ENCODE measurements around the gene NFATC1. TPM values are rescaled to one million over a fixed set of nuclear protein-coding genes. Genes with fewer than 3 reads are reported as not detected.

NFATC1 gene
- total RNA-seq, 1 donor from 2014 or later, result 64.1 TPM

DNA sequence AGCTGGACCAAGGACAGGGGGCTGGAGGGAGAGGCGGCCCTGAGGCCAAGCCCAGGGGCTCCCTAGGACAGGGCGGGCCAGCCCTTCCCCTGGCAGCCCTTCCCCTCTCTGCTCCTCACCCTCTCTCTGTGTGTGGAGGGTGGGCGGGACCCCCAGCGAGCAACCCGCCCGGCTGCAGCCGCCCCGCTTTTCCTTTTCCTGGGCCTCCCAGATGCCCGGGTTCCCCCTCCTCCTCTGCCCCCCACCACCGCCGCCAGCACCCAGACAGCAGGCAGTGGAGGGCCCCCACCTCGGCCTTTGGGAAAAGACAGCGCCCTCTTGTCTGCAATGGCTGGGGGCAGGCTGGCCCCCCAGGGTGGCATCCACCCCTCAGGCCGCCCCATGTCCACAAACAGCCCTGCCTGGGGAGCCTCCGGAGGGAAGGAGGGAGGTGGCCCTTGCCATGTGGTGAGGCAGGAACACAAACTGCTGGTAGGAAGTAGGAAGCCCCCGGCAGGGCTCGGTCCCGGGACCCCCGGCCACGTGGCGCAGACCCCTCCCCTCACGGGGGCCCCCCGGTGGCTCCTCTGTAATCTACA lies 148.7 kb downstream of the NFATC1 start:
- no peak for TF ChIP-seq CTCF (IDR thresholded peaks at IDR 0.05)
- Histone ChIP-seq H3K4me3 (no peak overlapping the region), H3K4me1 (no peaks in the 10 kb centered on the region), H3K27me3 (no peaks in the 10 kb centered on the region), H3K27ac (no peak overlapping the region), H3K9me3 (no peaks in the 10 kb centered on the region), H3K36me3 (no peaks in the 10 kb centered on the region)
- DNase-seq (ENCODE audit: low spot score in 2 of 2), result no peak
- intact Hi-C loops (cut with DNase I), result no loop called here

GRCh38 chr18:79545255-79545654 lies 149.5 kb downstream of the NFATC1 start:
- Histone ChIP-seq H3K4me1 (no peaks in the 10 kb centered on the region), H3K36me3 (no peaks in the 10 kb centered on the region), H3K27me3 (no peaks in the 10 kb centered on the region), H3K27ac (no peak overlapping the region), H3K4me3 (no peak overlapping the region), H3K9me3 (no peaks in the 10 kb centered on the region)
- no peak for DNase-seq (ENCODE audit: low spot score in 2 of 2)
- intact Hi-C loops (cut with DNase I), result no loop called here
- no peak for TF ChIP-seq CTCF (IDR thresholded peaks at IDR 0.05)

- H3K4me3 ChIP-seq, result no peak overlapping the region
- no peaks in the 10 kb centered on the region for H3K36me3 ChIP-seq
- TF ChIP-seq CTCF (IDR thresholded peaks at IDR 0.05), result no peak
- no peaks in the 10 kb centered on the region for H3K9me3 ChIP-seq
- no peaks in the 10 kb centered on the region for H3K4me1 ChIP-seq
- H3K27me3 ChIP-seq, result no peaks in the 10 kb centered on the region
- DNase-seq (ENCODE audit: low spot score in 2 of 2), result no peak
- H3K27ac ChIP-seq, result no peak overlapping the region
- intact Hi-C loops (cut with DNase I), result no loop called here
Observed at GRCh38 chr18:79545736-79546171, 150.0 kb downstream of the NFATC1 start.

GRCh38 chr18:79546781-79547272 lies 151.1 kb downstream of the NFATC1 start:
- H3K27me3 ChIP-seq, result no peaks in the 10 kb centered on the region
- H3K4me3 ChIP-seq, result no peak overlapping the region
- H3K9me3 ChIP-seq, result no peaks in the 10 kb centered on the region
- no peak for TF ChIP-seq CTCF (IDR thresholded peaks at IDR 0.05)
- DNase-seq (ENCODE audit: low spot score in 2 of 2), result no peak
- H3K4me1 ChIP-seq, result no peaks in the 10 kb centered on the region
- H3K27ac ChIP-seq, result no peak overlapping the region
- H3K36me3 ChIP-seq, result no peaks in the 10 kb centered on the region
- intact Hi-C loops (cut with DNase I), result no loop called here

- Histone ChIP-seq H3K9me3 (no peaks in the 10 kb centered on the region), H3K36me3 (no peaks in the 10 kb centered on the region), H3K4me3 (no peak overlapping the region), H3K27ac (no peak overlapping the region), H3K27me3 (no peaks in the 10 kb centered on the region), H3K4me1 (no peaks in the 10 kb centered on the region)
- DNase-seq (ENCODE audit: low spot score in 2 of 2), result peak in 1 of 2 donors; percentile 54
- no peak for TF ChIP-seq CTCF (IDR thresholded peaks at IDR 0.05)
- intact Hi-C loops (cut with DNase I), result no loop called here
Observed at GRCh38 chr18:79547413-79548076, 151.8 kb downstream of the NFATC1 start.

All from ascending aorta (tissue), 2 donors.